ENCODE measurements around the gene CIROP.
"Not testable (repeated sequence)": the region's sequence is repeated elsewhere in the genome, so short reads cannot be mapped to it uniquely, and the experiment has no call there.

Gene CIROP

GRCh38 chr14:23113431-23114119 is 8.8 kb upstream of the CIROP start:
- DNase-seq, result peak; percentile 87 to 88

- peak; percentile 93 to 95 for DNase-seq
These were observed 7.8 kb upstream of the CIROP start for GRCh38 chr14:23112359-23113178.

- DNase-seq, result no peak
These were observed 6.0 kb upstream of the CIROP start for GRCh38 chr14:23110579-23111365.

- DNase-seq, result no peak
These were observed 5.0 kb upstream of the CIROP start for GRCh38 chr14:23109769-23110168.

GRCh38 chr14:23108169-23108568 is 3.4 kb upstream of the CIROP start:
- DNase-seq, result not testable (repeated sequence)

- not testable (repeated sequence) for DNase-seq
These were observed 2.8 kb upstream of the CIROP start for GRCh38 chr14:23107620-23108019.

- no peak for DNase-seq
These were observed 1.9 kb upstream of the CIROP start for GRCh38 chr14:23106747-23107045.

GRCh38 chr14:23105348-23105824 is 597 bp upstream of the CIROP start:
- DNase-seq, result no peak

- DNase-seq, result no peak
These were observed 659 bp downstream of the CIROP start for GRCh38 chr14:23104070-23104590.

- DNase-seq, result no peak
These were observed 1.2 kb downstream of the CIROP start for GRCh38 chr14:23103581-23103980.

- no peak for DNase-seq
These were observed 2.0 kb downstream of the CIROP start for GRCh38 chr14:23102801-23103200.

GRCh38 chr14:23101986-23102625 is 2.7 kb downstream of the CIROP start:
- no peak for DNase-seq

- DNase-seq, result no peak
These were observed 3.4 kb downstream of the CIROP start for GRCh38 chr14:23101213-23101970.

GRCh38 chr14:23099212-23099861 is 5.5 kb downstream of the CIROP start:
- DNase-seq, result no peak

GRCh38 chr14:23097786-23098185 is 7.0 kb downstream of the CIROP start:
- DNase-seq, result no peak

GRCh38 chr14:23095196-23096108 is 9.3 kb downstream of the CIROP start, which contains the start of gene C14orf119:
Gene C14orf119 (plus strand): TSS chr14:23095505. CDS start chr14:23097659, 2,154 bp downstream.
- DNase-seq, result no peak

GRCh38 chr14:23094666-23095195 is 10.1 kb downstream of the CIROP start, which contains the start of gene ACIN1:
Gene ACIN1 (minus strand): TSS chr14:23095136. CDS start chr14:23095112, 24 bp downstream.
- no peak for DNase-seq

GRCh38 chr14:23093991-23094665 is 10.7 kb downstream of the CIROP start:
- no peak for DNase-seq

GRCh38 chr14:23093526-23093925 is 11.3 kb downstream of the CIROP start:
- DNase-seq, result no peak
